ENCODE results near the gene EGFLAM. TPM values are rescaled to one million over a fixed set of nuclear protein-coding genes. Genes with fewer than 3 reads are reported as not detected.

EGFLAM gene
- total RNA-seq, 1 experiment from 2014 or later = not detected

GRCh38 chr5:38452201-38452600 lies 193.8 kb downstream of the EGFLAM start:
- H3K27me3 ChIP-seq (replicated peaks; ENCODE audit: control insufficient read depth, insufficient read depth, low read length) = no peaks in the 10 kb centered on the region
- POLR2A ChIA-PET = no interaction called here
- Mint-ChIP-seq H3K4me1 (ENCODE audit: low read depth, unreplicated experiment) (no peaks in the 10 kb centered on the region), H3K4me3 (ENCODE audit: unreplicated experiment) (no peak overlapping the region), H3K27ac (ENCODE audit: unreplicated experiment) (no peak overlapping the region), H3K27me3 (ENCODE audit: insufficient read depth, unreplicated experiment) (no peaks in the 10 kb centered on the region), H3K9me3 (ENCODE audit: unreplicated experiment) (no peaks in the 10 kb centered on the region), H3K36me3 (ENCODE audit: insufficient read depth, unreplicated experiment) (no peaks in the 10 kb centered on the region)
- H3K36me3 ChIP-seq (ENCODE audit: control insufficient read depth, insufficient read depth, low read length) = no peaks in the 10 kb centered on the region
- BruUV-seq (replicated peaks) = no TSS peak
- no peaks in the 10 kb centered on the region for H3K4me1 ChIP-seq
- no peaks in the 10 kb centered on the region for H3K9me3 ChIP-seq
- intact Hi-C loops (cut with micrococcal nuclease; ENCODE audit: unreplicated experiment) = no loop called here
- DNase-seq = no peak
- CTCF ChIA-PET = interaction anchor here (1.7 kb wide), 1 partner anchor 10 kb away, joined by 5 read pairs; no protein-coding TSS in a partner anchor
- no peak overlapping the region for H3K4me3 ChIP-seq (ENCODE audit: low read depth, low read length)
- TF ChIP-seq CTCF (IDR thresholded peaks at IDR 0.05; ENCODE audit: insufficient read depth in 1 of 2, low read depth in 1 of 2, low read length in 1 of 2, severe bottlenecking in 1 of 2, unreplicated experiment in 1 of 2) = no peak

GRCh38 chr5:38453506-38453905 lies 195.1 kb downstream of the EGFLAM start:
- H3K36me3 Mint-ChIP-seq (ENCODE audit: insufficient read depth, unreplicated experiment) = no peaks in the 10 kb centered on the region
- Histone ChIP-seq H3K36me3 (ENCODE audit: control insufficient read depth, insufficient read depth, low read length) (no peaks in the 10 kb centered on the region), H3K9me3 (no peaks in the 10 kb centered on the region), H3K4me3 (ENCODE audit: low read depth, low read length) (no peak overlapping the region), H3K27me3 (replicated peaks; ENCODE audit: control insufficient read depth, insufficient read depth, low read length) (no peaks in the 10 kb centered on the region), H3K4me1 (no peaks in the 10 kb centered on the region)
- no peak for TF ChIP-seq CTCF (IDR thresholded peaks at IDR 0.05; ENCODE audit: insufficient read depth in 1 of 2, low read depth in 1 of 2, low read length in 1 of 2, severe bottlenecking in 1 of 2, unreplicated experiment in 1 of 2)
- CTCF ChIA-PET = interaction anchor here (1.1 kb wide), 1 partner anchor 12 kb away, joined by 3 read pairs; no protein-coding TSS in a partner anchor
- no peak overlapping the region for H3K27ac Mint-ChIP-seq (ENCODE audit: unreplicated experiment)
- BruUV-seq (replicated peaks) = no TSS peak
- intact Hi-C loops (cut with micrococcal nuclease; ENCODE audit: unreplicated experiment) = no loop called here
- H3K27me3 Mint-ChIP-seq (ENCODE audit: insufficient read depth, unreplicated experiment) = no peaks in the 10 kb centered on the region
- H3K9me3 Mint-ChIP-seq (ENCODE audit: unreplicated experiment) = no peaks in the 10 kb centered on the region
- H3K4me3 Mint-ChIP-seq (ENCODE audit: unreplicated experiment) = no peak overlapping the region
- H3K4me1 Mint-ChIP-seq (ENCODE audit: low read depth, unreplicated experiment) = no peaks in the 10 kb centered on the region
- POLR2A ChIA-PET = no interaction called here
- no peak for DNase-seq

- BruUV-seq (replicated peaks) = no TSS peak
- no peaks in the 10 kb centered on the region for H3K9me3 Mint-ChIP-seq (ENCODE audit: unreplicated experiment)
- H3K9me3 ChIP-seq = no peaks in the 10 kb centered on the region
- H3K36me3 Mint-ChIP-seq (ENCODE audit: insufficient read depth, unreplicated experiment) = no peaks in the 10 kb centered on the region
- H3K4me1 Mint-ChIP-seq (ENCODE audit: low read depth, unreplicated experiment) = no peaks in the 10 kb centered on the region
- POLR2A ChIA-PET = no interaction called here
- H3K4me3 Mint-ChIP-seq (ENCODE audit: unreplicated experiment) = no peak overlapping the region
- no peaks in the 10 kb centered on the region for H3K36me3 ChIP-seq (ENCODE audit: control insufficient read depth, insufficient read depth, low read length)
- no peaks in the 10 kb centered on the region for H3K27me3 Mint-ChIP-seq (ENCODE audit: insufficient read depth, unreplicated experiment)
- TF ChIP-seq CTCF (IDR thresholded peaks at IDR 0.05; ENCODE audit: insufficient read depth in 1 of 2, low read depth in 1 of 2, low read length in 1 of 2, severe bottlenecking in 1 of 2, unreplicated experiment in 1 of 2) = no peak
- CTCF ChIA-PET = no interaction called here
- intact Hi-C loops (cut with micrococcal nuclease; ENCODE audit: unreplicated experiment) = no loop called here
- H3K4me3 ChIP-seq (ENCODE audit: low read depth, low read length) = no peak overlapping the region
- DNase-seq = no peak
- H3K27me3 ChIP-seq (replicated peaks; ENCODE audit: control insufficient read depth, insufficient read depth, low read length) = no peaks in the 10 kb centered on the region
- H3K4me1 ChIP-seq = no peaks in the 10 kb centered on the region
- H3K27ac Mint-ChIP-seq (ENCODE audit: unreplicated experiment) = no peak overlapping the region
Observed at GRCh38 chr5:38453921-38454320, 195.6 kb downstream of the EGFLAM start.

Data from Caco-2 (cell line).